ENCODE results near the gene SULT1A1. TPM values are rescaled to one million over a fixed set of nuclear protein-coding genes. Genes with fewer than 3 reads are reported as not detected.
"Not testable (repeated sequence)": the region's sequence is repeated elsewhere in the genome, so short reads cannot be mapped to it uniquely, and the experiment has no call there.

SULT1A1 gene
- total and polyA plus RNA-seq, 3 donors from 2014 or later: 34.9 to 50.9 (median 42.6) TPM

- Histone ChIP-seq H3K4me1 (peaks cover 36% of the 10 kb centered on the region), H3K9me3 (no peaks in the 10 kb centered on the region), H3K27me3 (no peaks in the 10 kb centered on the region), H3K27ac (no peak overlapping the region), H3K36me3 (ENCODE audit: low read depth, missing control alignments) (no peaks in the 10 kb centered on the region), H3K4me3 (no peak overlapping the region)
- TF ChIP-seq POLR2A (IDR thresholded peaks at IDR 0.05): no peak
- TF ChIP-seq CTCF (IDR thresholded peaks at IDR 0.05): no peak
- intact Hi-C loops (cut with DNase I; ENCODE audit: low total_unique reads): no loop called here
- WGBS, 2 donors: 89 to 96% methylated on average over 4 of the region's 4 CpGs
- DNase-seq: no peak
These were observed 39.7 kb downstream of the SULT1A1 start for GRCh38 chr16:28569968-28570752.

- no peak overlapping the region for H3K27ac ChIP-seq
- no peak for DNase-seq
- H3K36me3 ChIP-seq (ENCODE audit: low read depth, missing control alignments): no peaks in the 10 kb centered on the region
- H3K4me3 ChIP-seq: no peak overlapping the region
- no peaks in the 10 kb centered on the region for H3K27me3 ChIP-seq
- no peaks in the 10 kb centered on the region for H3K9me3 ChIP-seq
- WGBS, 2 donors: 84 to 93% methylated on average over 5 of the region's 5 CpGs
- H3K4me1 ChIP-seq: peaks cover 25% of the 10 kb centered on the region
- TF ChIP-seq POLR2A (IDR thresholded peaks at IDR 0.05) (no peak), CTCF (IDR thresholded peaks at IDR 0.05) (no peak)
- intact Hi-C loops (cut with DNase I; ENCODE audit: low total_unique reads): no loop called here
These were observed 40.8 kb downstream of the SULT1A1 start for GRCh38 chr16:28569021-28569420.

DNA sequence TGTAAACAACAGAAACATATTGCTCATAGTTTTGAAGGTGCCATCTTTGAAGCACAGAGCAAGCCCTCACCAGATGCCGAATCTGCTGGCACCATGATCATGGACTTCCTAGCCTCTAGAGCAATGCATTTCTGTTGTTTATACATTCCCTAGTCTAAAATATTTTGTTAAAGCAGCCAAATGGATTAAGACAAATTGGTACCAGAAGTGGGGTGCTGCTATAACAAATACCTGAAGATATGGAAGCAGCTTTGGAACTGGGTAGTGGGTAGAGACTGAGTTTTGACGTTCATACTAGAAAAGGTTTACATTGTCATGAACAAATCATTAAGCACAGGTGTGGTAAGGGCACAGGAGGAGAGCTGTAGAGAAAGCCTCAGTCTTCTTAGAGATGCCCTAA lies 42.6 kb downstream of the SULT1A1 start:
- TF ChIP-seq CTCF (IDR thresholded peaks at IDR 0.05) (no peak), POLR2A (IDR thresholded peaks at IDR 0.05) (no peak)
- H3K4me3 ChIP-seq: no peak overlapping the region
- H3K27me3 ChIP-seq: no peaks in the 10 kb centered on the region
- H3K36me3 ChIP-seq (ENCODE audit: low read depth, missing control alignments): no peaks in the 10 kb centered on the region
- H3K4me1 ChIP-seq: peaks cover 11% of the 10 kb centered on the region
- WGBS, 2 donors: 92 to 98% methylated on average over 2 of the region's 2 CpGs
- H3K27ac ChIP-seq: no peak overlapping the region
- H3K9me3 ChIP-seq: no peaks in the 10 kb centered on the region
- no peak for DNase-seq
- intact Hi-C loops (cut with DNase I; ENCODE audit: low total_unique reads): no loop called here

GRCh38 chr16:28566233-28566925 lies 43.5 kb downstream of the SULT1A1 start:
- H3K27me3 ChIP-seq; H3K27ac ChIP-seq; H3K36me3 ChIP-seq (ENCODE audit: low read depth, missing control alignments); H3K9me3 ChIP-seq; H3K4me3 ChIP-seq; DNase-seq; intact Hi-C loops (cut with DNase I; ENCODE audit: low total_unique reads): not testable (repeated sequence)
- H3K4me1 ChIP-seq: peaks cover 11% of the 10 kb centered on the region
- 90 to 96% methylated on average over 4 of the region's 4 CpGs for WGBS, 2 donors

GRCh38 chr16:28563218-28563617 lies 46.6 kb downstream of the SULT1A1 start:
- TF ChIP-seq CTCF (IDR thresholded peaks at IDR 0.05) (no peak), POLR2A (IDR thresholded peaks at IDR 0.05) (no peak)
- Histone ChIP-seq H3K27me3 (no peaks in the 10 kb centered on the region), H3K4me1 (peaks cover 13% of the 10 kb centered on the region), H3K36me3 (ENCODE audit: low read depth, missing control alignments) (no peaks in the 10 kb centered on the region), H3K9me3 (no peaks in the 10 kb centered on the region), H3K4me3 (no peak overlapping the region), H3K27ac (no peak overlapping the region)
- whole genome bisulfite sequencing, 2 donors: 93 to 95% methylated on average over 6 of the region's 6 CpGs
- no peak for DNase-seq
- intact Hi-C loops (cut with DNase I; ENCODE audit: low total_unique reads): no loop called here
